Cardiac muscle cell (in vitro differentiated cells and primary cell): Measurements from ENCODE around the gene RNF145. TPM values are rescaled to one million over a fixed set of nuclear protein-coding genes. Genes with fewer than 3 reads are reported as not detected.

Experiments
- DNase-seq, 2 donors: peaks; one replicate each; pipeline versions ENCODE4 v3.0.0 to v3.0.0-alpha.2; 2010 to 2017; ENCODE audit warnings: low read depth in 1 of 2, low spot score in 1 of 2
- H3K27ac ChIP-seq: fragments of 200-600 bp; sonication (generic); 2 replicates; pipeline ENCODE4 v1.5.1; 2016
- H3K27me3 ChIP-seq: fragments of 200-600 bp; sonication (generic); 2 replicates; pipeline ENCODE4 v1.6.0; 2016; ENCODE audit warnings: control low read depth
- H3K36me3 ChIP-seq: fragments of 200-600 bp; sonication (generic); 2 replicates; pipeline ENCODE4 v1.5.1; 2016; ENCODE audit warnings: control low read depth
- H3K4me1 ChIP-seq: fragments of 200-600 bp; sonication (generic); 2 replicates; pipeline ENCODE4 v1.8.1; 2017; ENCODE audit warnings: low read depth, mild to moderate bottlenecking, mixed run types
- H3K4me3 ChIP-seq: fragments of 200-600 bp; sonication (generic); 2 replicates; pipeline ENCODE4 v1.5.1; 2016; ENCODE audit warnings: mild to moderate bottlenecking
- H3K9me3 ChIP-seq: fragments of 200-600 bp; sonication (generic); 2 replicates; pipeline ENCODE4 v1.5.1; 2017; ENCODE audit warnings: low read depth, mild to moderate bottlenecking, control low read depth
- polyA plus RNA-seq: library from polyadenylated mRNA; unstranded; fragments of >200 nt; fragmentation: Nextera tagmentation; extraction: Ambion mirVana; gene quantifications from 2 replicates; pipeline ENCODE4 v1.2.1, GENCODE V29; 2016
- total RNA-seq: library from RNA; depleted of rRNA; stranded (reverse); fragments of >200 nt; gene quantifications from 2 replicates; pipeline ENCODE4 v1.2.3, GENCODE V29; 2016
- TF ChIP-seq, protein P1 (sequence below): IDR thresholded peaks from 2 replicates; pipeline ENCODE4 v1.5.1; 2012; ENCODE audit warnings: low read depth, mild to moderate bottlenecking, low read length

RNF145 gene
- total and polyA plus RNA-seq, 2 experiments from 2014 or later = 17.1 to 38.7 TPM

DNA sequence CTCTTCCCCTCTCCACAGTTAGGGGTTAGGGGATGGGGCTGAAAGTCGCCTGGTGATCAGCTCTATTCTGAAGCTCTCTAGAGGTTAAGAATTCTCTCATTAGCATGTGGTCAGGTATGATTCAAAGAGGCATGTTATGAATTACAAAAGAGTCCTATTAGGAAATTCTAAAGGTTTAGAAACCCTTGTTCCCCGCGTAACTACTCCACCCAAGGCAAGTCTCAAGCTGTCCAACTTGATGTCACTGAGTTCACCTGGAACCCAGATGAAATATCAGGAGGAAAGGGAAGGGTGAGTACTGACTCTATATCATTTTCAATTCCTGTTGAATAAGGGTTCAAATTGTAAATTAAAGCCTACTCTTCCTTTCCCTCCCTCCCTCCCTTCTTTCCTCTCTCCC is 18.1 kb upstream of the RNF145 start:
- H3K36me3 ChIP-seq = no peaks in the 10 kb centered on the region
- no peak for DNase-seq
- H3K27me3 ChIP-seq = peaks cover 23% of the 10 kb centered on the region
- TF ChIP-seq, protein P1, sequence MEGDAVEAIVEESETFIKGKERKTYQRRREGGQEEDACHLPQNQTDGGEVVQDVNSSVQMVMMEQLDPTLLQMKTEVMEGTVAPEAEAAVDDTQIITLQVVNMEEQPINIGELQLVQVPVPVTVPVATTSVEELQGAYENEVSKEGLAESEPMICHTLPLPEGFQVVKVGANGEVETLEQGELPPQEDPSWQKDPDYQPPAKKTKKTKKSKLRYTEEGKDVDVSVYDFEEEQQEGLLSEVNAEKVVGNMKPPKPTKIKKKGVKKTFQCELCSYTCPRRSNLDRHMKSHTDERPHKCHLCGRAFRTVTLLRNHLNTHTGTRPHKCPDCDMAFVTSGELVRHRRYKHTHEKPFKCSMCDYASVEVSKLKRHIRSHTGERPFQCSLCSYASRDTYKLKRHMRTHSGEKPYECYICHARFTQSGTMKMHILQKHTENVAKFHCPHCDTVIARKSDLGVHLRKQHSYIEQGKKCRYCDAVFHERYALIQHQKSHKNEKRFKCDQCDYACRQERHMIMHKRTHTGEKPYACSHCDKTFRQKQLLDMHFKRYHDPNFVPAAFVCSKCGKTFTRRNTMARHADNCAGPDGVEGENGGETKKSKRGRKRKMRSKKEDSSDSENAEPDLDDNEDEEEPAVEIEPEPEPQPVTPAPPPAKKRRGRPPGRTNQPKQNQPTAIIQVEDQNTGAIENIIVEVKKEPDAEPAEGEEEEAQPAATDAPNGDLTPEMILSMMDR = no peak
- no peaks in the 10 kb centered on the region for H3K4me1 ChIP-seq
- H3K4me3 ChIP-seq = no peak overlapping the region
- H3K27ac ChIP-seq = no peak overlapping the region
- no peaks in the 10 kb centered on the region for H3K9me3 ChIP-seq

DNA sequence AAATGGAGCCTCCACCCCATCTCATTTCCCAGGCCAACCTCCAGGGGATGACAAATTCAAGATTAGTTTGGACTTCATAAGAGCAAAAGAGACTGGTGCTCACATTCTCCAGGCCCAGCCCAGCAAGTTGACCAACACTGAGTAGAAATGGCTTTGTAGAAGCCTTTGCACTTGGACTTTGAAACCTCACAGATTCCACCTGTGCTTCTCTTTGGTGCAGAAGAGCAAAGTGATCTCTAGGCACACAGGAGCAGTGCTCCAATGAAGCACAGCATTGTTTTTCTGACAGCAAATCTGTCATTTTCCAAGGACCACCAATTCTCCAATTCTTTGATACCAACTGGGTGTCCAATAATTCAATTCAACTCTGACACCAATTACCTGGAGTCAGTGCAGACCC is 17.1 kb upstream of the RNF145 start:
- TF ChIP-seq, protein P1 = no peak
- no peak overlapping the region for H3K4me3 ChIP-seq
- no peaks in the 10 kb centered on the region for H3K36me3 ChIP-seq
- H3K27ac ChIP-seq = no peak overlapping the region
- peaks cover 14% of the 10 kb centered on the region for H3K27me3 ChIP-seq
- no peaks in the 10 kb centered on the region for H3K4me1 ChIP-seq
- no peaks in the 10 kb centered on the region for H3K9me3 ChIP-seq
- no peak for DNase-seq

DNA sequence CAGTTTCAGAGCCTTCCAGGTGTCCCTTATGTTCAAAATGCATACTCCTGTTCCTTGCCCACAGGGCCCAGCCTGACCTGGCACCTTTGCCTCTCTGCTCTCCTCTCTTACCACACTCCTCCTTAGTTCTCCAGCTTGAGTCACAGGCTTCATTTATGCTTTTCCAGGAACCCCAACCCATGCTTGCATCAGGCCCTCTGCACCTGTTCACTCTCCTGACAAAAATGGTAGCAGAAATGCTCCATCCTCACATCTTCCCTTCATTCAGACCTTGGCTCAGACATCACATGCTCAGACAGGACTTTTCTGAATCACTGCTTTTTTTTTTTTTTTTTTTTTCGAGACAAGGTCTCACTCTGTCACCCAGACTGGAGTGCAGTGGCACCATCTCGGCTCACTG is 15.1 kb upstream of the RNF145 start:
- no peak overlapping the region for H3K27ac ChIP-seq
- TF ChIP-seq, protein P1 = no peak
- H3K4me1 ChIP-seq = no peaks in the 10 kb centered on the region
- no peaks in the 10 kb centered on the region for H3K9me3 ChIP-seq
- no peaks in the 10 kb centered on the region for H3K36me3 ChIP-seq
- no peak for DNase-seq
- peaks cover 6% of the 10 kb centered on the region for H3K27me3 ChIP-seq
- no peak overlapping the region for H3K4me3 ChIP-seq

DNA sequence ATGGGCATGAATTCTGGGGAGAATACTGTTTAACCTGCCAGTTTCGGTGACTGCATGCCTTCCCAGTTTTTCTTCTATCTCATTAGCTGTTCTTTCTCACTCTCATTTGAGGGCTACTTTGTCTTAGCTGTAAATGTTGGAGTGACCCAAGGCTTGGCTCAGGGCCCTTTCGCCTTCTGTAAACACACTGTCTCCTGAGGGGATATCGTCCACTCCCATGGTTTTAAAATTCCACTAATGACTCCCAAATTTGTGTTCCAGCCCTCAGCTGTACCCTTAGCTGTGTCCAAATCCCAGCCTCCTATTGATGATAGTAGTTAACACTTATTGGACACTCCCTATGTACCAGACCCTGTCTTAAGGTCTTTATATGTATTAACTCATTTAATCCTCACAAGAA is 14.1 kb upstream of the RNF145 start:
- H3K27me3 ChIP-seq = peaks cover 6% of the 10 kb centered on the region
- no peak for DNase-seq
- no peak overlapping the region for H3K27ac ChIP-seq
- H3K36me3 ChIP-seq = no peaks in the 10 kb centered on the region
- H3K4me1 ChIP-seq = no peaks in the 10 kb centered on the region
- H3K4me3 ChIP-seq = no peak overlapping the region
- TF ChIP-seq, protein P1 = no peak
- H3K9me3 ChIP-seq = no peaks in the 10 kb centered on the region

DNA sequence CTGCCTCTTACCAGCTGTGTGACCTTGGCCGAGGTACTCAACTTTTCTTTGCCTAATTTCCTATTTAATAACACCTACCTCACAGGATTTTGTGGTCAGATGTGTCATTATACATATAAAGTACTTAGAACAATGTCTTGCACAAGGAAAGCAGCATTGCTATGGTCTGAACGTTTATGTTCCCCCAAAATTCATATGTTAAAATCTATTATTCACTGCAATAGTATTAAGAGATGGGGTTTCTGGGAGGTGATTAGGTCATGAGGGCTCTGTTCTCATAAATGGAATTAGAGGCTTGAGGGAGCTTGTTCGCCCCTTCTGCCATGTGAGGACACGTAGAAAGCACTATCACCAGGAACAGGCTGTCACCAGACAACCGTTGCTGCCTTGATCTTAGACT is 10.9 kb upstream of the RNF145 start:
- no peak overlapping the region for H3K27ac ChIP-seq
- no peaks in the 10 kb centered on the region for H3K4me1 ChIP-seq
- H3K27me3 ChIP-seq = no peaks in the 10 kb centered on the region

More for the DNA sequence above, 10.9 kb upstream of the RNF145 start:
- no peak for DNase-seq
- Histone ChIP-seq H3K9me3 (no peaks in the 10 kb centered on the region), H3K4me3 (no peak overlapping the region), H3K36me3 (no peaks in the 10 kb centered on the region)
- TF ChIP-seq, protein P1 = no peak
